Measurements from ENCODE around the gene NTRK3. TPM values are rescaled to one million over a fixed set of nuclear protein-coding genes. Genes with fewer than 3 reads are reported as not detected.

NTRK3 gene
- total and polyA plus RNA-seq, 2 of the 13 experiments (the other 11 are each of a cell fraction or from before 2014, with no cell fraction given) = not detected

DNA sequence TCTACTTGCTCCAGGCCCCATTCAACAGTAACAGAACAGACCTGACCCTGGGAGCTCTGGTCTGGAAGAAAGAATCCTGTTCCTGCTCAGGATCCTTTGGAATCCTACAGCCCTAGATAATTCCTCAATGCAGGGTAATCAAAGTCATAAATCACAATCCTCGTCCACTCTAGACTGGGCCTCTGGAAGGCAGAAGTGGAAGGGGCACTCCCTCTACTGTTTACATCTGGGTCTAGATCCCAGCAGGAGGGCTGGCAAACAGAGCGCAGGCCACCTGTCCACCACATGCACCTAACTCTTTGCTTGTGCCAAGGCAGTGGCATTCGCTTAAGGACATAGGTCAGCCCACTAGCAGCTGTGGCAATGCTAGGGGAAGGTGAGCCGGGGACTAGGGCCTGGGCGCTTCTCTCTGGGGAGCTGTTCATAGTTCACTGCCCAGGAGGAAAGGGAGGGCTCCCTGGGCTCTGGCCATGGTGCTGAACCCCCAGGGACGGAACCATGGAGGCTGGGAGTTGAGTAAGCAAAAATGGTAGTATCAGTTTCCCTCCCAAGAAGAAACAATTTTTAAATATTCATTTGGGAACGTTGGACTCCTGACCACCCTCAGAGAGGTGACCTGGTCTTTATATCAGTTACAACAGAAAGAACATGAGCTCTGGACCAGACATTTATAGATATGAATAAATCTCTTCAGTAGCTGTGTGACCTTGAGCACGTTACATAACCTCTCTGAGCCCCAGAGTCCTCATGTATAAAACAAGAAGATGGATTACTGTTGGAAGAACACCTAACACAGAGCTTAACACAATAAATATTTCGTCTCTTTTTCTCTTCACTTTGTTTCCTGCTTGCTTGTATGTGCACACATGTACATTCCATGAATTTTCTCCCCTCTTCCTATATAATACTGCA is 90.2 kb downstream of the NTRK3 start (continued):
- no peak for TF ChIP-seq JARID2 (CRISPR knock-in tag; IDR thresholded peaks at IDR 0.05; ENCODE audit: insufficient replicate concordance)
- no peak for TF ChIP-seq POLR2A (IDR thresholded peaks at IDR 0.05; ENCODE audit: insufficient read depth in 1 of 2, low read depth in 2 of 2, low read length in 2 of 2)
- no peak for TF ChIP-seq KLF9 (CRISPR knock-in tag; IDR thresholded peaks at IDR 0.05; ENCODE audit: low read depth)
- TF ChIP-seq, protein P1, sequence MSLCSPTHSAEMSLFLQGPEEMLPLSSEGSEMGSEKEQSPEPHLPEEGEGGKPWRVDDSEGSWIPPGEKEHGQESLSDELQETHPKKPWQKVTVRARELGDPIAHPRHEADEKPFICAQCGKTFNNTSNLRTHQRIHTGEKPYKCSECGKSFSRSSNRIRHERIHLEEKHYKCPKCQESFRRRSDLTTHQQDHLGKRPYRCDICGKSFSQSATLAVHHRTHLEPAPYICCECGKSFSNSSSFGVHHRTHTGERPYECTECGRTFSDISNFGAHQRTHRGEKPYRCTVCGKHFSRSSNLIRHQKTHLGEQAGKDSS (CRISPR knock-in tag; IDR thresholded peaks at IDR 0.05; ENCODE audit: borderline replicate concordance, low read depth) = no peak
- TF ChIP-seq NBN (conservative IDR thresholded peaks at IDR 0.05) = no peak
- no peak for TF ChIP-seq HES4 (CRISPR knock-in tag; IDR thresholded peaks at IDR 0.05; ENCODE audit: borderline replicate concordance)
- TF ChIP-seq, protein P2, sequence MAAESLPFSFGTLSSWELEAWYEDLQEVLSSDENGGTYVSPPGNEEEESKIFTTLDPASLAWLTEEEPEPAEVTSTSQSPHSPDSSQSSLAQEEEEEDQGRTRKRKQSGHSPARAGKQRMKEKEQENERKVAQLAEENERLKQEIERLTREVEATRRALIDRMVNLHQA (CRISPR knock-in tag; IDR thresholded peaks at IDR 0.05) = no peak
- TF ChIP-seq BORCS8-MEF2B (CRISPR knock-in tag; IDR thresholded peaks at IDR 0.05) = peak; percentile 58; the same call in 1 of the 2 replicates
- no peak for TF ChIP-seq ZNF264 (CRISPR knock-in tag; IDR thresholded peaks at IDR 0.05)
- TF ChIP-seq, protein P3, sequence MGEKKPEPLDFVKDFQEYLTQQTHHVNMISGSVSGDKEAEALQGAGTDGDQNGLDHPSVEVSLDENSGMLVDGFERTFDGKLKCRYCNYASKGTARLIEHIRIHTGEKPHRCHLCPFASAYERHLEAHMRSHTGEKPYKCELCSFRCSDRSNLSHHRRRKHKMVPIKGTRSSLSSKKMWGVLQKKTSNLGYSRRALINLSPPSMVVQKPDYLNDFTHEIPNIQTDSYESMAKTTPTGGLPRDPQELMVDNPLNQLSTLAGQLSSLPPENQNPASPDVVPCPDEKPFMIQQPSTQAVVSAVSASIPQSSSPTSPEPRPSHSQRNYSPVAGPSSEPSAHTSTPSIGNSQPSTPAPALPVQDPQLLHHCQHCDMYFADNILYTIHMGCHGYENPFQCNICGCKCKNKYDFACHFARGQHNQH (CRISPR knock-in tag; IDR thresholded peaks at IDR 0.05) = 0 out of 2 replicates have a peak, but pooled peaks have one; percentile 45
- no peak for TF ChIP-seq ZNF678 (CRISPR knock-in tag; IDR thresholded peaks at IDR 0.05)
- TF ChIP-seq, protein P4, sequence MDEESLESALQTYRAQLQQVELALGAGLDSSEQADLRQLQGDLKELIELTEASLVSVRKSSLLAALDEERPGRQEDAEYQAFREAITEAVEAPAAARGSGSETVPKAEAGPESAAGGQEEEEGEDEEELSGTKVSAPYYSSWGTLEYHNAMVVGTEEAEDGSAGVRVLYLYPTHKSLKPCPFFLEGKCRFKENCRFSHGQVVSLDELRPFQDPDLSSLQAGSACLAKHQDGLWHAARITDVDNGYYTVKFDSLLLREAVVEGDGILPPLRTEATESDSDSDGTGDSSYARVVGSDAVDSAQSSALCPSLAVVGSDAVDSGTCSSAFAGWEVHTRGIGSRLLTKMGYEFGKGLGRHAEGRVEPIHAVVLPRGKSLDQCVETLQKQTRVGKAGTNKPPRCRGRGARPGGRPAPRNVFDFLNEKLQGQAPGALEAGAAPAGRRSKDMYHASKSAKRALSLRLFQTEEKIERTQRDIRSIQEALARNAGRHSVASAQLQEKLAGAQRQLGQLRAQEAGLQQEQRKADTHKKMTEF (CRISPR knock-in tag; IDR thresholded peaks at IDR 0.05) = 0 out of 2 replicates have a peak, but pooled peaks have one; percentile 23
- no peak for TF ChIP-seq ZNF550 (CRISPR knock-in tag; IDR thresholded peaks at IDR 0.05; ENCODE audit: borderline replicate concordance)
- no peak for TF ChIP-seq HDAC1 (CRISPR knock-in tag; IDR thresholded peaks at IDR 0.05)
- no peak for TF ChIP-seq ZNF460 (CRISPR knock-in tag; IDR thresholded peaks at IDR 0.05; ENCODE audit: borderline replicate concordance)
- TF ChIP-seq CENPT (CRISPR knock-in tag; IDR thresholded peaks at IDR 0.05; ENCODE audit: low read depth) = no peak
- TF ChIP-seq ZFP41 (CRISPR knock-in tag; IDR thresholded peaks at IDR 0.05; ENCODE audit: borderline replicate concordance) = no peak
- TF ChIP-seq SAP130 (CRISPR knock-in tag; IDR thresholded peaks at IDR 0.05; ENCODE audit: low read depth) = 0 out of 2 replicates have a peak, but pooled peaks have one; percentile 29
- TF ChIP-seq BHLHE40 (IDR thresholded peaks at IDR 0.05; ENCODE audit: low read length) = no peak
- no peak for TF ChIP-seq ZSCAN29 (CRISPR knock-in tag; conservative IDR thresholded peaks at IDR 0.05)
- TF ChIP-seq PAX8 (CRISPR knock-in tag; IDR thresholded peaks at IDR 0.05; ENCODE audit: borderline replicate concordance) = no peak
- no peak for TF ChIP-seq ZNF644 (CRISPR knock-in tag; IDR thresholded peaks at IDR 0.05; ENCODE audit: low read depth)
- peak; percentile 57; the same call in 1 of the 2 replicates for TF ChIP-seq ERF (CRISPR knock-in tag; IDR thresholded peaks at IDR 0.05)
- no peak for TF ChIP-seq GPBP1L1 (CRISPR knock-in tag; IDR thresholded peaks at IDR 0.05)
- no peak for TF ChIP-seq KLF6 (CRISPR knock-in tag; IDR thresholded peaks at IDR 0.05)
- TF ChIP-seq KLF11 (CRISPR knock-in tag; IDR thresholded peaks at IDR 0.05) = peak; percentile 58; the same call in 1 of the 2 replicates
- TF ChIP-seq NKX3-1 (CRISPR knock-in tag; IDR thresholded peaks at IDR 0.05) = no peak
- TF ChIP-seq GZF1 (CRISPR knock-in tag; IDR thresholded peaks at IDR 0.05) = no peak
